ENCODE results near the gene TNC. TPM values are rescaled to one million over a fixed set of nuclear protein-coding genes. Genes with fewer than 3 reads are reported as not detected.

Gene TNC
- total RNA-seq, 3 donors from 2014 or later (not counting 1 experiment from before 2014, with no cell fraction given), result not detected

- no peaks in the 10 kb centered on the region for H3K9me3 Mint-ChIP-seq
- no peaks in the 10 kb centered on the region for H3K4me1 Mint-ChIP-seq
- DNase-seq (no peak), ATAC-seq (no peak)
- no peak overlapping the region for H3K4me3 Mint-ChIP-seq
- no peaks in the 10 kb centered on the region for H3K4me1 ChIP-seq (ENCODE audit: control insufficient read depth, insufficient read depth, low read length)
- no peaks in the 10 kb centered on the region for H3K36me3 Mint-ChIP-seq
- H3K4me3 ChIP-seq (ENCODE audit: low read length), result no peak overlapping the region
- no peaks in the 10 kb centered on the region for H3K27me3 ChIP-seq (ENCODE audit: control insufficient read depth, insufficient read depth, low read length)
- no peaks in the 10 kb centered on the region for H3K9me3 ChIP-seq (ENCODE audit: control insufficient read depth, insufficient read depth, low read length)
- H3K27ac Mint-ChIP-seq, result no peak overlapping the region
- intact Hi-C loops (cut with micrococcal nuclease), result no loop called here
- no peak for TF ChIP-seq CTCF (IDR thresholded peaks at IDR 0.05)
- peaks cover 0 to 8% of the 10 kb centered on the region in 2 donors for H3K27me3 Mint-ChIP-seq (ENCODE audit: low read depth in 2 of 2)
- no peak overlapping the region for H3K27ac ChIP-seq (ENCODE audit: low read length)
- no peaks in the 10 kb centered on the region for H3K36me3 ChIP-seq (ENCODE audit: control insufficient read depth, insufficient read depth, low read length)
- WGBS (ENCODE audit: insufficient coverage), result 70% methylated on average over 15 of the region's 17 CpGs
These were observed 81.9 kb downstream of the TNC start for GRCh38 chr9:115035841-115036612.

- no peak for ATAC-seq
- no peak for TF ChIP-seq CTCF (IDR thresholded peaks at IDR 0.05)
- no peaks in the 10 kb centered on the region for H3K4me1 Mint-ChIP-seq
- no peak overlapping the region for H3K27ac Mint-ChIP-seq
- no peaks in the 10 kb centered on the region for H3K9me3 Mint-ChIP-seq
- intact Hi-C loops (cut with micrococcal nuclease), result no loop called here
- no peaks in the 10 kb centered on the region for H3K9me3 ChIP-seq (ENCODE audit: control insufficient read depth, insufficient read depth, low read length)
- H3K4me1 ChIP-seq (ENCODE audit: control insufficient read depth, insufficient read depth, low read length), result no peaks in the 10 kb centered on the region
- H3K27ac ChIP-seq (ENCODE audit: low read length), result no peak overlapping the region
- H3K36me3 Mint-ChIP-seq, result no peaks in the 10 kb centered on the region
- WGBS (ENCODE audit: insufficient coverage), result no CpG with 5 or more reads among the region's 1 CpG
- no peaks in the 10 kb centered on the region for H3K36me3 ChIP-seq (ENCODE audit: control insufficient read depth, insufficient read depth, low read length)
- H3K27me3 Mint-ChIP-seq (ENCODE audit: low read depth in 2 of 2), result peaks cover 0 to 8% of the 10 kb centered on the region in 2 donors
- DNase-seq, result no peak
- no peak overlapping the region for H3K4me3 ChIP-seq (ENCODE audit: low read length)
- H3K4me3 Mint-ChIP-seq, result no peak overlapping the region
- no peaks in the 10 kb centered on the region for H3K27me3 ChIP-seq (ENCODE audit: control insufficient read depth, insufficient read depth, low read length)
These were observed 83.2 kb downstream of the TNC start for GRCh38 chr9:115034801-115035200.

- H3K36me3 Mint-ChIP-seq, result no peaks in the 10 kb centered on the region
- H3K4me3 ChIP-seq (ENCODE audit: low read length), result no peak overlapping the region
- H3K27me3 Mint-ChIP-seq (ENCODE audit: low read depth in 2 of 2), result peaks cover 0 to 8% of the 10 kb centered on the region in 2 donors
- H3K4me1 Mint-ChIP-seq, result no peaks in the 10 kb centered on the region
- TF ChIP-seq CTCF (IDR thresholded peaks at IDR 0.05), result no peak
- no peak overlapping the region for H3K27ac ChIP-seq (ENCODE audit: low read length)
- H3K4me1 ChIP-seq (ENCODE audit: control insufficient read depth, insufficient read depth, low read length), result no peaks in the 10 kb centered on the region
- H3K4me3 Mint-ChIP-seq, result no peak overlapping the region
- H3K27ac Mint-ChIP-seq, result no peak overlapping the region
- intact Hi-C loops (cut with micrococcal nuclease), result no loop called here
- 89% methylated on average over 2 of the region's 2 CpGs for WGBS (ENCODE audit: insufficient coverage)
- DNase-seq (no peak), ATAC-seq (no peak)
- no peaks in the 10 kb centered on the region for H3K9me3 Mint-ChIP-seq
- no peaks in the 10 kb centered on the region for H3K36me3 ChIP-seq (ENCODE audit: control insufficient read depth, insufficient read depth, low read length)
- H3K9me3 ChIP-seq (ENCODE audit: control insufficient read depth, insufficient read depth, low read length), result no peaks in the 10 kb centered on the region
- no peaks in the 10 kb centered on the region for H3K27me3 ChIP-seq (ENCODE audit: control insufficient read depth, insufficient read depth, low read length)
These were observed 84.2 kb downstream of the TNC start for GRCh38 chr9:115033800-115034199.

GRCh38 chr9:115032296-115032695 is 85.7 kb downstream of the TNC start:
- H3K36me3 ChIP-seq (ENCODE audit: control insufficient read depth, insufficient read depth, low read length), result no peaks in the 10 kb centered on the region
- Mint-ChIP-seq H3K27me3 (ENCODE audit: low read depth in 2 of 2) (peaks cover 0 to 12% of the 10 kb centered on the region in 2 donors), H3K9me3 (no peaks in the 10 kb centered on the region), H3K4me3 (no peak overlapping the region), H3K27ac (no peak overlapping the region), H3K4me1 (no peaks in the 10 kb centered on the region), H3K36me3 (no peaks in the 10 kb centered on the region)
- 100% methylated on average over 1 of the region's 1 CpG for WGBS (ENCODE audit: insufficient coverage)
- no peak for TF ChIP-seq CTCF (IDR thresholded peaks at IDR 0.05)
- ATAC-seq (no peak), DNase-seq (no peak)
- intact Hi-C loops (cut with micrococcal nuclease), result no loop called here
- H3K27ac ChIP-seq (ENCODE audit: low read length), result no peak overlapping the region
- no peak overlapping the region for H3K4me3 ChIP-seq (ENCODE audit: low read length)
- no peaks in the 10 kb centered on the region for H3K27me3 ChIP-seq (ENCODE audit: control insufficient read depth, insufficient read depth, low read length)
- no peaks in the 10 kb centered on the region for H3K4me1 ChIP-seq (ENCODE audit: control insufficient read depth, insufficient read depth, low read length)
- H3K9me3 ChIP-seq (ENCODE audit: control insufficient read depth, insufficient read depth, low read length), result no peaks in the 10 kb centered on the region
